ENCODE data around the gene UBR2. TPM values are rescaled to one million over a fixed set of nuclear protein-coding genes. Genes with fewer than 3 reads are reported as not detected.

UBR2 gene
- total and polyA plus RNA-seq, 2 donors (not counting 3 experiments of a cell fraction or from before 2014, with no cell fraction given), result 8.0 to 22.3 TPM

- ChIA-PET POLR2A (no interaction called here), CTCF (interaction anchor here (0.6 to 9.4 kb wide), 16 partner anchors 13 to 271 kb away, joined by 3 to 117 read pairs (median 4); partner anchors contain the start of gene UBR2)
- H3K9ac ChIP-seq (replicated peaks; ENCODE audit: extremely low read depth, insufficient read depth, low read length), result no peak overlapping the region
- dilution Hi-C loops (cut with MboI; ENCODE audit: extremely low pct_ligation_motif_present, low sequenced_read_pairs) (no loop called here), intact Hi-C loops (cut with micrococcal nuclease) (loop anchor here (1.0 to 5.0 kb wide), 3 partner anchors 80 to 270 kb away; partner anchors contain the start of gene TRERF1)
- no peak overlapping the region for H2AFZ ChIP-seq (ENCODE audit: low read depth, low read length)
- peaks cover 0 to 2% of the 10 kb centered on the region in 2 experiments for H3K27me3 ChIP-seq (ENCODE audit: control insufficient read depth in 2 of 2, insufficient read depth in 2 of 2, low read length in 2 of 2)
- TF ChIP-seq CTCF (IDR thresholded peaks at IDR 0.05; ENCODE audit: extremely low read depth in 1 of 2, insufficient read depth in 1 of 2, low read depth in 1 of 2, low read length in 2 of 2) (peak; percentile 70 to 76), MAX (IDR thresholded peaks at IDR 0.05; ENCODE audit: insufficient read depth, insufficient read length) (no peak)
- H3K4me2 ChIP-seq (ENCODE audit: insufficient read depth, low read length), result no peak overlapping the region
- H3K36me3 ChIP-seq (ENCODE audit: control insufficient read depth in 2 of 2, extremely low read depth in 1 of 2, insufficient read depth in 2 of 2, low read length in 2 of 2), result no peaks in the 10 kb centered on the region
- H3K27ac ChIP-seq (ENCODE audit: insufficient read depth, low read depth, low read length), result no peak overlapping the region
- no peaks in the 10 kb centered on the region for H3K4me1 ChIP-seq (ENCODE audit: control insufficient read depth, extremely low read depth, insufficient read depth, low read length)
- no peaks in the 10 kb centered on the region for H4K20me1 ChIP-seq (replicated peaks; ENCODE audit: control insufficient read depth, extremely low read depth, insufficient read depth, low read length)
- H3K9me1 ChIP-seq (replicated peaks; ENCODE audit: control insufficient read depth, extremely low read depth, insufficient read depth, low read length), result no peaks in the 10 kb centered on the region
- DNase-seq (ENCODE audit: low read depth, low spot score), result peak; percentile 37
- no peaks in the 10 kb centered on the region for H3K79me2 ChIP-seq (ENCODE audit: control insufficient read depth, insufficient read depth, low read length)
- H3K9me3 ChIP-seq (replicated peaks; ENCODE audit: control insufficient read depth, insufficient read depth, low read length), result no peaks in the 10 kb centered on the region
- no peak overlapping the region for H3K4me3 ChIP-seq (replicated peaks in 1 of 3; ENCODE audit: insufficient read depth in 1 of 3, low read depth in 1 of 3, low read length in 3 of 3)
- FAIRE-seq, result peak; percentile 88
- no TSS peak for BruUV-seq (replicated peaks)
These were observed 31.7 kb upstream of the UBR2 start for GRCh38 chr6:42532038-42532669.

GRCh38 chr6:42533794-42534193 lies 30.0 kb upstream of the UBR2 start:
- Histone ChIP-seq H3K27me3 (ENCODE audit: control insufficient read depth in 2 of 2, insufficient read depth in 2 of 2, low read length in 2 of 2) (peaks cover 0 to 2% of the 10 kb centered on the region in 2 experiments), H3K9me3 (replicated peaks; ENCODE audit: control insufficient read depth, insufficient read depth, low read length) (no peaks in the 10 kb centered on the region), H3K4me1 (ENCODE audit: control insufficient read depth, extremely low read depth, insufficient read depth, low read length) (peaks cover 10% of the 10 kb centered on the region), H4K20me1 (replicated peaks; ENCODE audit: control insufficient read depth, extremely low read depth, insufficient read depth, low read length) (no peaks in the 10 kb centered on the region), H2AFZ (ENCODE audit: low read depth, low read length) (no peak overlapping the region), H3K9ac (replicated peaks; ENCODE audit: extremely low read depth, insufficient read depth, low read length) (no peak overlapping the region), H3K4me3 (replicated peaks in 1 of 3; ENCODE audit: insufficient read depth in 1 of 3, low read depth in 1 of 3, low read length in 3 of 3) (no peak overlapping the region), H3K79me2 (ENCODE audit: control insufficient read depth, insufficient read depth, low read length) (no peaks in the 10 kb centered on the region), H3K4me2 (ENCODE audit: insufficient read depth, low read length) (no peak overlapping the region), H3K9me1 (replicated peaks; ENCODE audit: control insufficient read depth, extremely low read depth, insufficient read depth, low read length) (no peaks in the 10 kb centered on the region), H3K27ac (ENCODE audit: insufficient read depth, low read depth, low read length) (no peak overlapping the region), H3K36me3 (ENCODE audit: control insufficient read depth in 2 of 2, extremely low read depth in 1 of 2, insufficient read depth in 2 of 2, low read length in 2 of 2) (no peaks in the 10 kb centered on the region)
- TF ChIP-seq MAX (IDR thresholded peaks at IDR 0.05; ENCODE audit: insufficient read depth, insufficient read length) (no peak), EZH2 (IDR thresholded peaks at IDR 0.05; ENCODE audit: borderline replicate concordance, low read depth, low read length, severe bottlenecking) (no peak), JUN (IDR thresholded peaks at IDR 0.05; ENCODE audit: borderline replicate concordance, insufficient read depth, insufficient read length, low read depth) (no peak), MYC (IDR thresholded peaks at IDR 0.05; ENCODE audit: low read depth, low read length) (no peak)
- intact Hi-C loops (cut with micrococcal nuclease), result loop anchor here (5.0 kb wide), 2 partner anchors 81 to 271 kb away; partner anchors contain the start of gene TRERF1
- ChIA-PET POLR2A (no interaction called here), CTCF (interaction anchor here (0.6 to 9.4 kb wide), 2 partner anchors 14 to 273 kb away, joined by 3 to 117 read pairs; no protein-coding TSS in a partner anchor)
- no peak for DNase-seq (ENCODE audit: low read depth, low spot score)
- dilution Hi-C loops (cut with MboI; ENCODE audit: extremely low pct_ligation_motif_present, low sequenced_read_pairs), result no loop called here
- no peak for FAIRE-seq
- no TSS peak for BruUV-seq (replicated peaks)

Measured in endothelial cell of umbilical vein (primary cell).